Smooth muscle cell (in vitro differentiated cells): Measurements from ENCODE around the gene DPY19L1. TPM values are rescaled to one million over a fixed set of nuclear protein-coding genes. Genes with fewer than 3 reads are reported as not detected.
"Not testable (repeated sequence)": the region's sequence is repeated elsewhere in the genome, so short reads cannot be mapped to it uniquely, and the experiment has no call there.

Source experiments
- DNase-seq: peaks from one replicate; lab custom pipeline; 2025; ENCODE audit not compliant: unreplicated experiment; lab: John Stamatoyannopoulos, UW
- H2AFZ ChIP-seq: fragments of 200-600 bp; sonication (generic); 2 replicates; pipeline ENCODE4 v1.6.0; 2016; ENCODE audit warnings: antibody characterized with exemption, low read depth, mild to moderate bottlenecking
- H3F3A ChIP-seq: fragments of 200-600 bp; sonication (generic); 2 replicates; pipeline ENCODE4 v1.6.0; 2017; ENCODE audit warnings: antibody characterized with exemption, low read depth
- H3K27ac ChIP-seq: fragments of 200-600 bp; sonication (generic); 2 replicates; pipeline ENCODE4 v1.5.1; 2016; ENCODE audit warnings: low read depth, mild to moderate bottlenecking
- H3K27me3 ChIP-seq: fragments of 200-600 bp; sonication (generic); 2 replicates; pipeline ENCODE4 v1.6.1; 2016; ENCODE audit warnings: low read depth, mild to moderate bottlenecking
- H3K36me3 ChIP-seq: fragments of 200-600 bp; sonication (generic); 2 replicates; pipeline ENCODE4 v1.5.1; 2016; ENCODE audit warnings: low read depth
- H3K4me1 ChIP-seq: fragments of 200-600 bp; sonication (generic); 2 replicates; pipeline ENCODE4 v1.5.1; 2016; ENCODE audit warnings: low read depth
- H3K4me2 ChIP-seq: fragments of 200-600 bp; sonication (generic); 2 replicates; pipeline ENCODE4 v1.6.0; 2016; ENCODE audit warnings: mild to moderate bottlenecking
- H3K4me3 ChIP-seq: fragments of 200-600 bp; sonication (generic); 2 replicates; pipeline ENCODE4 v1.5.1; 2016; ENCODE audit warnings: mild to moderate bottlenecking
- H3K79me2 ChIP-seq: fragments of 200-600 bp; sonication (generic); 2 replicates; pipeline ENCODE4 v1.6.0; 2016; ENCODE audit warnings: low read depth, mild to moderate bottlenecking
- H3K9ac ChIP-seq: fragments of 200-600 bp; sonication (generic); 2 replicates; pipeline ENCODE4 v1.6.0; 2016; ENCODE audit warnings: low read depth
- H3K9me3 ChIP-seq: fragments of 200-600 bp; sonication (generic); replicated peaks from 2 replicates; pipeline ENCODE4 v1.5.1; 2016; ENCODE audit warnings: low read depth
- H4K20me1 ChIP-seq: fragments of 200-600 bp; sonication (generic); 2 replicates; pipeline ENCODE4 v1.6.0; 2016; ENCODE audit warnings: low read depth
- WGBS: methylation state at CpG from one replicate; pipeline ENCODE4 v1.1.7; 2016; ENCODE audit warnings: low lambda C conversion rate; 5-methylcytosine and 5-hydroxymethylcytosine counted together
- polyA plus RNA-seq: library from polyadenylated mRNA; unstranded; fragments of >200 nt; fragmentation: Nextera tagmentation; extraction: Ambion mirVana; gene quantifications from 2 replicates; pipeline ENCODE4 v1.2.1, GENCODE V29; 2016
- total RNA-seq: library from RNA; depleted of rRNA; stranded (reverse); fragments of >200 nt; gene quantifications from 2 replicates; pipeline ENCODE4 v1.2.3, GENCODE V29; 2014
- TF ChIP-seq, protein P1 (sequence below): fragments of 200-600 bp; sonication (generic); IDR thresholded peaks from 2 replicates; pipeline ENCODE4 v1.5.1; 2017; ENCODE audit warnings: borderline replicate concordance, mild to moderate bottlenecking, antibody characterized with exemption; ENCODE audit not compliant: insufficient read depth, poor library complexity, severe bottlenecking

The DPY19L1 gene
- total and polyA plus RNA-seq, 2 experiments from 2014 or later = 14.5 to 38.2 TPM

GRCh38 chr7:34946486-34946885 is 90.8 kb downstream of the DPY19L1 start:
- no peak overlapping the region for H3K4me3 ChIP-seq
- H3K9ac ChIP-seq = no peak overlapping the region
- WGBS = 63% methylated on average over 4 of the region's 4 CpGs
- H4K20me1 ChIP-seq = peaks cover 5% of the 10 kb centered on the region
- H2AFZ ChIP-seq = no peak overlapping the region
- peaks cover 8% of the 10 kb centered on the region for H3F3A ChIP-seq
- no peaks in the 10 kb centered on the region for H3K36me3 ChIP-seq
- no peaks in the 10 kb centered on the region for H3K4me1 ChIP-seq
- H3K9me3 ChIP-seq = no peaks in the 10 kb centered on the region
- H3K79me2 ChIP-seq = no peaks in the 10 kb centered on the region
- H3K4me2 ChIP-seq = no peak overlapping the region
- no peak overlapping the region for H3K27ac ChIP-seq
- DNase-seq = no peak
- TF ChIP-seq, protein P1, sequence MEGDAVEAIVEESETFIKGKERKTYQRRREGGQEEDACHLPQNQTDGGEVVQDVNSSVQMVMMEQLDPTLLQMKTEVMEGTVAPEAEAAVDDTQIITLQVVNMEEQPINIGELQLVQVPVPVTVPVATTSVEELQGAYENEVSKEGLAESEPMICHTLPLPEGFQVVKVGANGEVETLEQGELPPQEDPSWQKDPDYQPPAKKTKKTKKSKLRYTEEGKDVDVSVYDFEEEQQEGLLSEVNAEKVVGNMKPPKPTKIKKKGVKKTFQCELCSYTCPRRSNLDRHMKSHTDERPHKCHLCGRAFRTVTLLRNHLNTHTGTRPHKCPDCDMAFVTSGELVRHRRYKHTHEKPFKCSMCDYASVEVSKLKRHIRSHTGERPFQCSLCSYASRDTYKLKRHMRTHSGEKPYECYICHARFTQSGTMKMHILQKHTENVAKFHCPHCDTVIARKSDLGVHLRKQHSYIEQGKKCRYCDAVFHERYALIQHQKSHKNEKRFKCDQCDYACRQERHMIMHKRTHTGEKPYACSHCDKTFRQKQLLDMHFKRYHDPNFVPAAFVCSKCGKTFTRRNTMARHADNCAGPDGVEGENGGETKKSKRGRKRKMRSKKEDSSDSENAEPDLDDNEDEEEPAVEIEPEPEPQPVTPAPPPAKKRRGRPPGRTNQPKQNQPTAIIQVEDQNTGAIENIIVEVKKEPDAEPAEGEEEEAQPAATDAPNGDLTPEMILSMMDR = no peak
- H3K27me3 ChIP-seq = no peaks in the 10 kb centered on the region

GRCh38 chr7:34945894-34946477 is 91.3 kb downstream of the DPY19L1 start:
- not testable (repeated sequence) for H3K79me2 ChIP-seq, H3K4me2 ChIP-seq, DNase-seq, H3K27me3 ChIP-seq, H4K20me1 ChIP-seq, H3K27ac ChIP-seq, H3K36me3 ChIP-seq, H3K9me3 ChIP-seq, H2AFZ ChIP-seq, H3K4me1 ChIP-seq, H3K4me3 ChIP-seq, H3F3A ChIP-seq, H3K9ac ChIP-seq
- WGBS = 89% methylated on average over 7 of the region's 7 CpGs

DNA sequence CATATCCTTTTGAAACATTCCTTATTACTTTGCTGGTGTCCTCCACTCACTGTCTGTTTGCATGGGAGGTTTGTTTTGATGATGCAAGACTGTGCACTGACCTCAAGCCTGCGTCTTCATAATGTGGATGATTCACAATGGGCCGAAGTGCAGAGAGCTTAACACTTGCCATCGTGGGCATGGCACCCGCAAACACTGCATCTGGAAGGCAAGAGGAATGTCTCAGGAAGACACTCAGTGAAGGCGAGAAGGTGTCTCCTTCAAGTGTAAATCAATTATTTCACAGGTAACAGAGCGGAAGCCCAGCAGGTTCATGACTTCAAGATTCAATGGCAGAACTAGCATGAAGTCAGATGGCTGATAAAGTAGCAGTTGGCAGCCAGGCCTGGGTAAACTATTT is 98.1 kb downstream of the DPY19L1 start:
- Histone ChIP-seq H3K36me3 (no peaks in the 10 kb centered on the region), H3K4me2 (no peak overlapping the region), H4K20me1 (peaks cover 19% of the 10 kb centered on the region), H3K27ac (no peak overlapping the region), H3K9ac (no peak overlapping the region), H3K4me1 (no peaks in the 10 kb centered on the region), H3K27me3 (no peaks in the 10 kb centered on the region), H3F3A (no peaks in the 10 kb centered on the region), H3K9me3 (no peaks in the 10 kb centered on the region), H3K4me3 (no peak overlapping the region), H2AFZ (no peak overlapping the region), H3K79me2 (no peaks in the 10 kb centered on the region)
- TF ChIP-seq, protein P1 = no peak
- WGBS = 36% methylated on average over 6 of the region's 6 CpGs
- no peak for DNase-seq

GRCh38 chr7:34935735-34936165 is 101.5 kb downstream of the DPY19L1 start:
- H3F3A ChIP-seq, DNase-seq, H3K27ac ChIP-seq, H3K79me2 ChIP-seq, H3K4me1 ChIP-seq, H3K27me3 ChIP-seq, H3K36me3 ChIP-seq, H3K9me3 ChIP-seq, H3K4me2 ChIP-seq, H3K9ac ChIP-seq, H2AFZ ChIP-seq, H3K4me3 ChIP-seq: not testable (repeated sequence)
- WGBS = 54% methylated on average over 2 of the region's 2 CpGs
- H4K20me1 ChIP-seq = peaks cover 19% of the 10 kb centered on the region

DNA sequence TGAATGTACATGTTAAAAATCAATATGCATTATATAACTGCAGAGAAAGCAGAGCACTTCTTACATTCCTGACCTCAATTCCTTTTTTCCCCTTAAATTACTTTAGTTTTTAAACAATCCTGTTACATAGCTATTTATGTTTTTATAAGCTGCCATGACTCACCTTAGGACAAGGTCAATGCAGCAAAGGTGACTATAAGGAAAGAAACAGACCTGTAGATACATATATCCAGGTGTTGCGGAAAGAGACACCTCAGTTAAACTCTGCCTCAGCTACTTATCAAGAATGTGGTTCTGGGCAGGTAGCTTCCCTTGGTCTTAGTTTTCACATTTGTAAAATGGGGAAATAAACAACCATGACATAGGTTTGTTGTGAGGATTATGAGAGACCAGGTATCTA is 105.5 kb downstream of the DPY19L1 start:
- Histone ChIP-seq H3K36me3 (no peaks in the 10 kb centered on the region), H3K79me2 (no peaks in the 10 kb centered on the region), H3K4me1 (no peaks in the 10 kb centered on the region), H3K27ac (no peak overlapping the region), H3K9me3 (no peaks in the 10 kb centered on the region), H3K9ac (no peak overlapping the region), H3K4me3 (no peak overlapping the region), H3F3A (no peaks in the 10 kb centered on the region), H3K27me3 (no peaks in the 10 kb centered on the region), H3K4me2 (no peak overlapping the region), H2AFZ (no peak overlapping the region), H4K20me1 (no peaks in the 10 kb centered on the region)
- WGBS = 100% methylated on average over 1 of the region's 1 CpG
- TF ChIP-seq, protein P1 = no peak
- DNase-seq = no peak

GRCh38 chr7:34929783-34930182 is 107.5 kb downstream of the DPY19L1 start:
- H2AFZ ChIP-seq, H3K9ac ChIP-seq: not testable (repeated sequence)
- 93% methylated on average over 6 of the region's 6 CpGs for WGBS

More at GRCh38 chr7:34929783-34930182, 107.5 kb downstream of the DPY19L1 start:
- DNase-seq, H4K20me1 ChIP-seq, H3K27ac ChIP-seq, H3K4me2 ChIP-seq, H3F3A ChIP-seq, H3K4me1 ChIP-seq, H3K27me3 ChIP-seq, H3K9me3 ChIP-seq, H3K4me3 ChIP-seq, H3K36me3 ChIP-seq, H3K79me2 ChIP-seq: not testable (repeated sequence)
